ENCODE measurements around the gene RTN1. TPM values are rescaled to one million over a fixed set of nuclear protein-coding genes. Genes with fewer than 3 reads are reported as not detected.

Gene RTN1
- total and polyA plus RNA-seq, 2 donors from 2014 or later: 4.5 to 5.1 TPM

GRCh38 chr14:59772233-59772632 lies 98.3 kb downstream of the RTN1 start:
- Histone ChIP-seq H3K27me3 (ENCODE audit: control insufficient read depth, insufficient read depth, low read length) (no peaks in the 10 kb centered on the region), H3K9ac (ENCODE audit: low read length in 3 of 3) (no peak overlapping the region), H3K36me3 (ENCODE audit: control insufficient read depth in 2 of 3, insufficient read depth in 3 of 3, low read length in 3 of 3) (no peaks in the 10 kb centered on the region), H3K27ac (ENCODE audit: low read depth in 2 of 2, low read length in 2 of 2) (no peak overlapping the region), H3K9me3 (ENCODE audit: control insufficient read depth in 2 of 3, insufficient read depth in 1 of 3, low read length in 3 of 3) (no peaks in the 10 kb centered on the region), H3K4me1 (ENCODE audit: control insufficient read depth in 2 of 3, insufficient read depth in 2 of 3, low read depth in 1 of 3, low read length in 3 of 3) (no peaks in the 10 kb centered on the region), H3K4me3 (ENCODE audit: low read length in 3 of 3) (no peak overlapping the region)
- no peak for TF ChIP-seq CTCF (IDR thresholded peaks at IDR 0.05; ENCODE audit: borderline replicate concordance, extremely low read depth, insufficient read depth)
- DNase-seq (peak in 2 of 5 donors; percentile 28 to 36), FAIRE-seq (no peak)
- intact Hi-C loops (cut with DNase I): no loop called here

GRCh38 chr14:59771577-59771976 lies 99.0 kb downstream of the RTN1 start:
- no peak for FAIRE-seq
- DNase-seq: no peak
- Histone ChIP-seq H3K27ac (ENCODE audit: low read depth in 2 of 2, low read length in 2 of 2) (no peak overlapping the region), H3K9ac (ENCODE audit: low read length in 3 of 3) (no peak overlapping the region), H3K4me3 (ENCODE audit: low read length in 3 of 3) (no peak overlapping the region), H3K27me3 (ENCODE audit: control insufficient read depth, insufficient read depth, low read length) (no peaks in the 10 kb centered on the region), H3K36me3 (ENCODE audit: control insufficient read depth in 2 of 3, insufficient read depth in 3 of 3, low read length in 3 of 3) (no peaks in the 10 kb centered on the region), H3K9me3 (ENCODE audit: control insufficient read depth in 2 of 3, insufficient read depth in 1 of 3, low read length in 3 of 3) (no peaks in the 10 kb centered on the region), H3K4me1 (ENCODE audit: control insufficient read depth in 2 of 3, insufficient read depth in 2 of 3, low read depth in 1 of 3, low read length in 3 of 3) (no peaks in the 10 kb centered on the region)
- TF ChIP-seq CTCF (IDR thresholded peaks at IDR 0.05; ENCODE audit: borderline replicate concordance, extremely low read depth, insufficient read depth): no peak
- intact Hi-C loops (cut with DNase I): no loop called here

- H3K27ac ChIP-seq (ENCODE audit: low read depth in 2 of 2, low read length in 2 of 2): no peak overlapping the region
- H3K9me3 ChIP-seq (ENCODE audit: control insufficient read depth in 2 of 3, insufficient read depth in 1 of 3, low read length in 3 of 3): no peaks in the 10 kb centered on the region
- H3K27me3 ChIP-seq (ENCODE audit: control insufficient read depth, insufficient read depth, low read length): no peaks in the 10 kb centered on the region
- DNase-seq (no peak), FAIRE-seq (no peak)
- H3K4me1 ChIP-seq (ENCODE audit: control insufficient read depth in 2 of 3, insufficient read depth in 2 of 3, low read depth in 1 of 3, low read length in 3 of 3): no peaks in the 10 kb centered on the region
- no peaks in the 10 kb centered on the region for H3K36me3 ChIP-seq (ENCODE audit: control insufficient read depth in 2 of 3, insufficient read depth in 3 of 3, low read length in 3 of 3)
- intact Hi-C loops (cut with DNase I): no loop called here
- no peak overlapping the region for H3K9ac ChIP-seq (ENCODE audit: low read length in 3 of 3)
- no peak for TF ChIP-seq CTCF (IDR thresholded peaks at IDR 0.05; ENCODE audit: borderline replicate concordance, extremely low read depth, insufficient read depth)
- no peak overlapping the region for H3K4me3 ChIP-seq (ENCODE audit: low read length in 3 of 3)
These were observed 101.0 kb downstream of the RTN1 start for GRCh38 chr14:59769586-59769985.

GRCh38 chr14:59768855-59769375 lies 101.7 kb downstream of the RTN1 start:
- Histone ChIP-seq H3K4me3 (ENCODE audit: low read length in 3 of 3) (no peak overlapping the region), H3K27me3 (ENCODE audit: control insufficient read depth, insufficient read depth, low read length) (no peaks in the 10 kb centered on the region), H3K27ac (ENCODE audit: low read depth in 2 of 2, low read length in 2 of 2) (no peak overlapping the region), H3K4me1 (ENCODE audit: control insufficient read depth in 2 of 3, insufficient read depth in 2 of 3, low read depth in 1 of 3, low read length in 3 of 3) (no peaks in the 10 kb centered on the region), H3K36me3 (ENCODE audit: control insufficient read depth in 2 of 3, insufficient read depth in 3 of 3, low read length in 3 of 3) (no peaks in the 10 kb centered on the region), H3K9ac (ENCODE audit: low read length in 3 of 3) (no peak overlapping the region), H3K9me3 (ENCODE audit: control insufficient read depth in 2 of 3, insufficient read depth in 1 of 3, low read length in 3 of 3) (no peaks in the 10 kb centered on the region)
- intact Hi-C loops (cut with DNase I): no loop called here
- FAIRE-seq: no peak
- no peak for DNase-seq
- no peak for TF ChIP-seq CTCF (IDR thresholded peaks at IDR 0.05; ENCODE audit: borderline replicate concordance, extremely low read depth, insufficient read depth)

Measured in kidney (tissue), 14 donors.